Eye (tissue), 1 donor: ENCODE data around the gene NSDHL.

Experiments
- DNase-seq: peaks from one replicate; pipeline ENCODE4 v3.0.0-alpha.2; 2015

NSDHL gene

DNA sequence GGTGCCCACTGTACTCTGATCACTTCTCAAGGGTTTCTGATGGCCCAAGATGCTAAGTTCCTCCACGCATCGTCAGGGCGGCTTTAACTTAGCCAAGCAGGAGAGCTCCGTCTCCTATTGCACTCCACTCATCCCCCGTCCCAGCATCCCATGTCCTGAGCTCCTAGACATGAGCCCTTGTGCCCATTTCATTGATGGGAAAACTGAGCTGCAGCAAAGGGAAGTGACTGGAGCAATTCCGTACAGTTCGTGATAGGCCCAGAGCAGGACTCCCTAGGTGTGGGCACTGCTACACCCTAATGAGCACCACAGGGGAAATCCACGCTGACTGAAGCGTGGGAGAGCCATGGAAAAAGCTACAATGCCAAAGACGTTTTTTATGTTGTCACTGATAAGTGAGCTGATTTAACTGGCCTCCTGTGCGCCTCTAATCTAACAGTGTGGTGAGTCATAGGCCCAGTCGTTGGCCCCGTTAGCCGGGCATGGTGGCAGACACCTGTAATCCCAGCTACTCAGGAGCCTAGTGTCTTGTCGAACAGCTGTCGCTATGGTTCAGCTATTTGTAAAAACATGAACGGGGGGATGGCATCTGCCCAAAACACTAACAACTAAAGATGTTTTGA, 14.9 kb downstream of the NSDHL start:
- DNase-seq: no peak

DNA sequence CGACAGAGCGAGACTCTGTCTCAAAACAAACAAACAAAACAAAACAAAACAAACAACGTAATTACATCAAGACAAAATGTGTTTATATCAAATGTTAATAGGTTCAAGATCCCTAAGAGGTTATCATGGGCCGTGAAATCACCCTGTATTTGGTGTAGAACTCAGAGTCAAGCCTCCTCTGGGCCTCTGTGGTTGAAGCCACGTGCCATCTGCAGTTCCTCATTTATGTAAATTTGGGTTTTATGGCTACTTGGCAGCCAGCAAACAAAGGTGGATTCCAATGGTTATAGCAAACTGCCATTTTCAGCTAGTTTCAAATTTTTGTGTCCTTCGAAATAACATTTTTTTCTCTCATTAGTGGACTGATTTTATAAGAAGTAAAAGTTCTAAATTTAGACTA, 16.4 kb downstream of the NSDHL start:
- no peak for DNase-seq

DNA sequence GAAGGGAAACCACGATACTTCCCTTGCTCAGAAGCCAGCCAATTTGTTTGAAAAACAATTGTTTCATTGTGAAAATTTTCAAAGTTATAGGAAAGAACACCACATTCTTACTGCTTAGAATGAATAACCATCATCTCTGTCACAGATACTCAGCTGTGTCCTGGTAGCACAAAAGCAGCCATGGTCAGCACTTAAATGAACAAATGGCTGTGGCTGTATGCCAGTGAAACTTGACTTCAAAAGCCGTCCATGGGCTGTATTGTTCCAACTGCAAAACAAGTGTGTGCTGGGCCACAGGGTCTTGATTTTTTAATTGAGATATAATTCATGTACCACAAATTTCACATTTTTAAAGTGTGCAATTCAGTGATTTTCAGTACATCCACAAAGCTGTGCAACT, 19.6 kb downstream of the NSDHL start:
- DNase-seq: no peak

DNA sequence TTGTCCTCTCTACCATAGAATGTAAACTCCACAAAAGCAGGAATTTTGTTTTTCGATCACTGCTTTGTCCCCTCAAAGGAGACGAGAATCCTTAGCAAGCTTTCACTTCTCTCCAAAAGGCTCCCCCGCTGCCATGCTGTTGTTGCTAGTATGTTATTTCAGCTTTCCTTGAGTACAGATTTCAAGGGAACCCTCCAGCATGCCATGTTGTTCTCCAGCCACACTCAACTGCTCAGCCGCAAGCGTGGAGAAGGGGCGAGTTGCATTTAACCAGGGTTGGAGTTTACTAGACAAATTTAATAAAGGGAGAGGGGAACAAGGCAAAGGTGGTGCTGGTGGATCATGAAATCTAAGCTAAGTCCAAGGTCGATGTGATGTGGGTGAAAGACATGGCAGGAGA, 23.1 kb downstream of the NSDHL start:
- no peak for DNase-seq

DNA sequence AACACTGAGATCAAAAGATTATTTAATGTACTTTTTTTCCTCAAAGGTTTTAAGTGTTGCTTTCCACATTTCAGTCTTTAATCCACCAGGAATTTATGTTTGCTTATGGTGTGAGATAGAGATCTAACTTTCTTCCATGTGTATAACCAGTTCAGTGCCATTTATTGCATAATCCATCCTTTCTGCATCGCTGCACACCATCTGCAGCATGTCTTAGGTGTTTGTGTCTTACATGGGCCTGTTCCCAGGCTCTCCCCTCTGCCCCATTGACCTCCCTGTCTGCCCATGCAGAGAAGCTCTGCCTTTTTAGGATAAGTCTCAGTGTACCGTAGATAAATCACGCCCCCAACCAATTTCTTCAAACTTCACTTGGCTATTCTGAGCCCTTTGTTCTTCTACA, 30.3 kb downstream of the NSDHL start:
- peak; percentile 27 for DNase-seq

DNA sequence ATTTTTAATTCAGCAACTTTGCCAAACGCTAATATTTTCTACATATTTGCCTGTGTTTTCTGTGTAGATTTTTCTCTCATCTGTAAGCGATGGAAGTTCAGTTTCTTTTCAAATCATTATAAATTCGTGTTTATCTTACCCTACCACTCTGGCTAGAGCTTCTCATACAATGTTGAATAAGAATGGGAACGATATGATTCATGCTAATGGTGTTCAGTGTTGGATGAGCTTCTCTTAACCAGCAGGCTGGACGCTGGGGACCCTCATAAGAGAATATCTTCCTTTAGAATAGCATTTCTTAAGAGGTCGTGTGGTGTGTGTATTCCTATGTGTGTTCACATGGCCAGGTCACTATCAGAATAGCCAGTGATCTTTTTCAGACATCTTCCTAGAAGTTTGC, 31.0 kb downstream of the NSDHL start:
- no peak for DNase-seq

DNA sequence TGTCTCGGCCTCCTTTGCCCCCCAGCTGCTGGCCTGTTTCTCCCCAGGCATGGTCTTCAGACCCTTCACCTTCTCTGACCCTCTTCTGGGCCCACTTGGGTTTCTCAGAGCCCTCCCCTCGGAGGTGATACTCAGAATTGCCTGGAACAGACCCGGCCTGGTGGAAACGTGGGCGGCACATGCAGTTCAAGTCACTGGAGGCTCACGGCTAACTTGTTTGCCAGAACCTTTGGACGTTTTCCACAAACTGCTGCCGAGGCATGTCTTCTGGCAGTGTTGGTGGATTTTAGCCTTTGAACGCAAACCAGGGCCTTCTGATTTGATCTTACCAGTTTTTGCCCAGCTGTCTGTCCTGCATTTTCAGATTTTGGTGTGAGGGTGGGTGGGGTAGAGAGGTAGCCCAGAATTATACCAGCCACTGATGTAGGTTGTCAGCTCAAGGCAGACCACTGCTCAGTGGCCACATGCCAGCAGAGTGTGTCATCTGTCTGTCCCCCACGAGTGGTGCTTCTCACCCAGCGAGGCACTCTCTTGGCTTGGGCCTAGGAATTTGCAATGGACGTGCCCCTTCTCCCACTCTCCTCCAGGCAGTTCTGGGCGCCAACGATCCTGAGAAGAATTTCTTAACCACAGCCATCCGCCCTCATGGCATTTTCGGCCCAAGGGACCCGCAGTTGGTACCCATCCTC, 34.5 kb downstream of the NSDHL start:
- DNase-seq: no peak

DNA sequence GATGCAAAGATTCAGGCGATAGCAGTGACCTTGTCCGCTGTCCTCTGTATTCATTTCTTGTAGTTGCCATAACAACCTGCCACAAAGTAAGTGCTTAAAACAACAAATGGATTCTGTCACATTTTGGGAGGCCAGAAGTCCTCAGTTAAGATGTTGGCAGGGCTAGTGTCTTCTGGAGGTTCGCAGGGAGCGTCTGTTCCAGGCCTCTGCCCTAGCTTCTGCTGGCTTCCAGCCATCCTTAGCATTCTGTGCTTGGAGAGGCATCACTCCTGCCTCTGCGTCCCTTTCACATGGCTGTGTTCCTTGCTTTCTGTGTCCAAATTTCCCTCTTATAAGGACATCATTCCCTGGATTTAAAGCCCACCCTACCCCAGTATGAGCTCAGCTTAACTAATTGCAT, 35.5 kb downstream of the NSDHL start:
- no peak for DNase-seq

DNA sequence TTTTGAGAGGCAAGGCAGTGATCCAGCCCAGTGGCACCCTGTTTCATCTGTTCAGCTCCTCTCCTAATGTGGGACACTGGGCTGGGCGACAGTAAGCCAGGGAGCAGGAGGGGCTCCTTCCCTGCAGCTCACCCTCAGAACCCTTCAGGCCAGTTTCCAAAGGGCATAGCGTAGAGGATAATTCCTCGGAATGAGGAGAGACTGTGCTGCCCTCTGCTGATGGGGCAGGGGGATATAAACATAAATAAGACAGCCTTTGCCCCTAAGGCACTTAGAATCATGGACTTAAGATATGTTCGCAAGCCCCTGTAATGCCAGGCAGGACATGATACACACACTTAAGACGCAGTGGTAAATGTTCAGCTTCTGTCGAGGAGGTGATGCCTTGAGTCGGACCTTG, 39.1 kb downstream of the NSDHL start:
- no peak for DNase-seq

DNA sequence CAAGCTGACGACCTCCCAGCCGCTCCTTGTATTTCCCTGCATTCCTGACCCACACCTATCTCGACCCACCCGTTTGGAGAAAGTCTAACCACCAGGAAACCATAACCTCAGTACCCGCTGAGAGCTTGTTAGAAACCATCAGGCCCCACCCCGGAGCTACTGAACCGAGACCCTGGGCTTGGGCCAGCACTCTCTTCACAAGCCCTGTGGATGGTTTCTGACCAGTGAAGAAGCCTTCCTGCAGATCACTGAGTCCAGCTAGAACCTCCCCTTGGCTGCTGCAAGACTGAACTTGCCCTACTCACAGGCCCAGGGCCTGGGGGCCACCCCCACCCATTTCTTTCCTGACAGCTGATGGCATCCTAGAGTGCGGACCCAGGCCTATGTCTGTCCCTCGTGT, 40.4 kb downstream of the NSDHL start:
- no peak for DNase-seq

DNA sequence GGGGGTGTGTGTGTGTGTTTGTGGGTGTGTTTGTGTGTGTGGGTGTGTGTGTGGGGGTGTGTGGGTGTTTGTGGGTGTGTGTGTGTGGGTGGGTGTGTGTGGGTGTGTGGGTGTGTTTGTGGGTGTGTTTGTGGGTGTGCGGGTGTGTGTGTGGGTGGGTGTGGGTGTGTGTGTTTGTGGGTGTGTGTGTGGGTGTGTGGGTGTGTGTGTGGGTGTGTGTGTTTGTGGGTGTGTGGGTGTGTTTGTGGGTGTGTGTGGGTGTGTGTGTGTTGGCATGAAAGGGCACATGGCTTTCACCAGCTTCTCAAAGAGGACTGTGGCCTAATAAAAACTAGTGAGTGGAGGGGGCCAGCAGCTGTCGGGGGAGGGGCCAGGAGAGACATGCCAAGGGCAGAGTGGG, 41.7 kb downstream of the NSDHL start:
- DNase-seq: no peak

DNA sequence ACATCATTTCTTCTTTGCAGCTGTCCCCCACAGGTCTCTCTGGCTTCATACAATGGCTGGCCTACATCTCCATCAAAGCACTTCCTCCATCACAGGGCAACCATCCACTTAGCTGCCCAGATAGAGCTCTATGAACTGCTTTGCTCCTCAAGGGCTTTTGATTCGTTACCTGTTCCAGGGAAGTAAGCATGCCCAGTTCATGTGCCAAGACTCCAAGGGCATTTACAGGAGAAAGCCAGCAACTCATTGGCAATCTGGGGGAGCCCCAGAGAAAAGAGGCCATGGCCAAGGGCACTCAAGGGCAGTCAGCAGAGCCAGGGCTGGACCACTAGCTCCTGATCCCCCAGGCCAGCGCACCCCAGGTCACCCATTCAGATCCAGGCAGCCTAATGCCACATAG, 42.5 kb downstream of the NSDHL start:
- DNase-seq: no peak

DNA sequence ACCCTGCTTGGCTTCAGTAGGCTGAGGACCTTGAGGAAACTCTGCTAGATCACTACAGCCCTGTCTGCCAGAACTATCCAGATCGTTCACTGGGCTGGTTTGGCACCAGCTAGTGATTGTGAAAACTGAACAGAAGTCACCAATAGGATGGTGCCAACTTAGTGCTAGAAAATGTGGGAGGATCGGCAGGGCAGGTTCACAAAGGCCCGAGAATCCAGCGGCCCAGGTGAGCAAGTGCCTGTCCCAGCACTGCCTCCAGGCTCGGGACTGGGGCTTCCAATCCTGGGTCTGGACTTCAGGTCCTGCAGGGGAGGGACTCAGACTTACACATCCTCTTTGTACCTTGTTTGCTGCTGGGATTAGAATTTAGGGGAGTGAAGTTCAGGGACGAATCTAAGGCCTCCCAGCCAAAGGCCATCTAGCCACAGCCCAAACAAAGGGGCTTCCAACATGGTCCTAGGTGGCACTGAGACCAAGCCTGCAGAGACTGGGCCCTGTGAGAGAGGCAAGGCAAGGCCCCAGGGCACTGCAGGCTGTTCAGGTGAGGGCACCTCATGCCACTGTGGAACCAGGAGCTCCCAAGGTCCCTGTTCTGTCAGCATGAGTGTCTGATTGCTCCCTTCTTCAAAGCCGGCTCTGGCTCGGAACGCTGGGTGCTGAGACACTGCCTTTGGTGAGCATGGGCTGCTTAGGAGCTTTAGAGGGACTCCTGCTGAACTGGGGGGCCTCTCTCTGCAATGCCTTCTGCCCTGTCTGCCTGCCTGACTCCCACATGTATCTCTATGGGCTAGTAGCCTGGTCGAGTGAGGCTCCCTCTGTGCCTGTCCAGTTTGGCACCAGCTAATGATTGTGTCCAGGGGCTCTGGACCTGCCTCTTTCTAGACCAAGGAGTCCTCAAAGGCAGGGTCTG, 46.3 kb downstream of the NSDHL start:
- no peak for DNase-seq

DNA sequence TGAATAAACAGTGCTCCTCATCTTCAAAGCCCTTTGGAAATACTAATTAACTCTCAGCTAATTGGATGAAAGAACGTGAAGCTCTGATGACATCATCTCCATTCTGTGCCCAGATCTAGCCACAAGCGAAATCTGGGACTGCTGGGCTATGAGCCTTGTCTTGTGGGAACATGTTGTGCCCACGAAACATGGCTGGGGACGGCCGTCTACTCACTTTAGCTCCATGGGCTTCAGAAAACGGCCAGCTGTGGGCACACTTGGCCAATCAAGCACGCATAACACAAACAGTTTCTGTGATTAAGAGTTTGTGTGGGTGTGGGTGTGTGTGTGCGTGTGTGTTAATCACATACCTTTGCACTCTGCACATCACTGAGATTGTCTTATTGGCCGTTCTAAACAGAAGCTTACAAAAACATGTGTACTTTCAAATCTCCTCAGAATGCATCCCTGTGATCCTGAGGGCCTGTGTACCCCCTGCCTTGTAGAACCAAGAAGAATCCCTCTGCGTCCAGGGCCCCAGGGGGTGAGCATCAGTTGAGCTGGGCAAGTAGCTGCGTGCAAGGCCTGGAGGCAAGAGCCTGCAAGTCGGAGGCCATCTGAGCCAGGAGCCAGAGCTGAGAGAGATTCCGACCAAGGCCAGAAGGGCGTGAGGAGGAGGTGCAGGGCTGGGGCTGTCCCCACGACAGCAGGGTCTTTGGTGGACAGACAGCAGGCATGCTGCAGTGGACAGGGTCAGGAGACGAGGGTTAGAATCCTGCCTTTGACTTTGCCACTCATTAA, 48.3 kb downstream of the NSDHL start:
- DNase-seq: no peak

DNA sequence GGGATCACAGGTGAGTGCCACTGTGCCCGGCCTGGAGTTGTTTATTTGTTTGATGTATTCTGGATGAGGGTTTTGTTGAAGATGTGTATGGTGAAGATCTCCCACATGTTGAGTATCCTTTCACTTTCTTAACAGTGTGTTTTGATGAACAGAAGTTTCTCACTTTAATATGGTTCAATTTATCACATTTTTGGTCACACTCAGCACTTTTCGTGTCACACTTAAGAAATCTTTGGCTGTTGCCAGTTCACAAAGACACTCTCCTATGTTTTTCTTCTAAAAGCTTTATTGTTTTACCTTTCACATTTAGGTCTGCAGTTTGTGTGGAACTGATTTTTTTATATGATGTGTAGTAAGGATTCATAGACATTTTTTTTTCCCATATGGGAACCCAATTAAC, 50.4 kb downstream of the NSDHL start:
- DNase-seq: no peak

DNA sequence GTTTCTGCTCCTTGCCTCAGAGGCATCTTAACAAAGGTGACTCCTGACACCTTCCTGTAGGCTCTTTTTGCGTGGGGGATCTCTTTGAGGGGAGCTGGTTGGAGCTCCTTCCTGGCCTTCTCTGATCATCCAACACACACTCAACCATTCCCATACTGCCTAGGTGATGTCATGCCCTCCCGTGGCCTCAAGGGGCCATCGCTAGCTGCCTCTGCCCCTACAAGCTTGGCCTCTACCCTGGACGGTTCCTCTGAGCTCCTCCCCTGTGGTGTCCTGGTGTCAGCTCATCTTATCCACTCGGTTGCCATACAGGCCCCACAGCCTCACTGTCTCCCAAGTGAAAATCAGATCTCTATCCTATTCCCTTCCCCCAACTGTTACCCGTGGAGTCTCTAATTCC, 53.3 kb downstream of the NSDHL start:
- DNase-seq: no peak

DNA sequence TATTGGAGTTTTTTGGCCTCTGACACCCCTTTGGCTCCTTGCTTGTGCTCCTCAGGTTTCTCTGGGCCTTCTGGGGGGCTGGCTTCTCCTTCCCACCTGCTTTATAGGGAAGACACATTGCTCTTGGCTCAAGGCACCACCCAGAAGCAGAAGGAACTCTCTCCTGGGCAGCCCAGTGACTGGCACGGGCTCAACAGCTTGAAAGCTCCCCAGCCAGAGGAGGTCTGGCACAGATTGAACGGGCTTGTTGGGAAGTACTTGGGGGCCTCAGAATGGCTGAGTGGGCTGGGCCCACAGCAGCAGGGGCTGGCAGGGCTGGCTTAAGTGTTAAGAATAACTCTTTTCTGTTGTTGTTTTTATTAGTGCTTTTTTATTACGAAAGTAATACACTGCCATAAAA, 55.9 kb downstream of the NSDHL start:
- DNase-seq: no peak

DNA sequence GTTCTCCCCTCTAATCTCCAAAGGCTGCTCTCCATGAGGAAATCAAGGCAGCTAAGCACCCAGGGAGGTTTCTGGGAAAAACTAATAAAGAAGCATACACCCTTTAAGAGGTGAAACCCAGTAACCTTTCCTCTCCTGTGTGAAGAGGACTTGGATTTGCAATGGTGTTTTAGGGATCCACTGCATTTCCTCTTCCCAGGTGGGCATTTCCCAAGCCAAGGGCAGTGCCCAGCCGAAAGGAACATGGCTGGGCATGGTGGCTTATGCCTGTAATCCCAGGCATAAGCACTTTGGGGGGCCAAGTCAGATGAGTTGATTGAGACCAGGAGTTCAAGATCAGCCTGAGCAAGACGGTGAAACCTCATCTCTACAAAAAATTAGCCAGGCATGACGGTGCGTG, 61.6 kb downstream of the NSDHL start:
- no peak for DNase-seq

DNA sequence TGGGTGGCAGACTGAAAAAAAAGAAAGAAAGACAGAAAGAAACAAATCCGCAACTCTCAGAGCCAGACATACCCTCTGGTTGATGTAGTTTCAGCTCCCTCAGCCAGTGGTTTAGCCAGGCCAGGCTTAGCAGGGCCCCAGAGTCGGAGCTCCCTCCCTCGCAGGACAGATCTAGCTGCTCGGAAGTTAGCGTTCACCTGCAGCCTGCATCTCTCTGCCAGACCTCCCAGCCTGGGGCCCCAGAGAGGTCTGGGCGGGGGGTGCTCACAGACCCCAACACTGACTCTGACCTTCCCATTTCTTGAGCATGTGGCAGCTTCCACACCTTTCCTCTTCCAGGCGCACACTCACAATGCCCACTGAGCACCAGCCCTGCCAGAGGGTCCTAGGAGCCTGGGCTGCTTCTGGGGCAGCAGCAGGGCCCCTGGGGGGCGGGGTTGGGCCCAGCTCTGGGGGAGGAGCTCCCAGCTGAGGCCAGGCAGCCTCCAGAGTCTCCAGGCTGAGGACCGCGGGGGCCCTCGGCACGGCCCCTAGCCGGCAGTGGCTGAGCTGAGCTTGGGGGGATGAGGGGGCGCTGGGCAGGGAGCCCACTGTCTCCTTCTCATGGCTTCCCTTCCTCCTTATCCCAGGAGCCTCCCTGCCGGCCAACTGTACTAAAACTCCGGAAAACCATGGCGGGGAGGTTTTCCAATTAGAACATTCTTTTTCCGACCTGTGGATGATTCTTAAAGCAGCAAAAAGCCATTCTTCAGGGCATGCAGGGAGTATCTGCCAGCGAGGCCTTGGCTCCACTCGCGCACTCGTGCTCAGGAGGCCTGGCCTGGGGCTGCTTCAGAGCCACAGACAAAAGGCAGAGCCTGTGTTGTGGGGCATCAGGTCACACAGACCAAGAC, 62.4 kb downstream of the NSDHL start:
- no peak for DNase-seq

DNA sequence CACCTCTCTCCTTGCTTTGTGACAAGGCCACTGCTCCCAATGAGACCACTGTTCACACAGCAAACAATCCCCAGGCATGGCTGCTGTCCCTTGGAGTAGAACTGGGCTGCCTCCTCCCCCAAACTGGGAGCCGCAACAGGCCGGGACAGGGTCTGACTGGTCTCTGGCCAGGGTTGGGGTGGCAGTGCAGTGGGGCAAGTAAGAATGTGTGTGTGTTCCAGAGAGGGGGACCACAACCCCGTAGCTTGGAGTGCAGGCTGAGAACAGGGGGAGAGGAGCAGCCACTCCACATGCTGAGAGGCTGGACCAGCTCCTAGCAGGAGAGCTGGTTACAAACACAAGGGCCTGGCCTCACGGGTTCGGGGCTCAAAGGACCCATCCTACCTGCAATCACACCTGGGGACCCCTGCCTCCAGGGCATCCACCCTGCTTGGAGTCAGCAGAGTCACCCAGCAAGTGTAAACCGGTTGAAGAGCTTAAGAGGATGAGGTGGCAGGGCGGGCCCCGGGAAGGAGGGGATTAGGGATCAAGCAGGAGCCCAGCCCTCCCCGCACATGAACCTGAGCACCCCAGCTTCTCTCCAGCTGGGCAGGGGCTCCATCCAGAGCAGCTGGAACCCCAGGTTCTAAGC, 63.2 kb downstream of the NSDHL start:
- no peak for DNase-seq

DNA sequence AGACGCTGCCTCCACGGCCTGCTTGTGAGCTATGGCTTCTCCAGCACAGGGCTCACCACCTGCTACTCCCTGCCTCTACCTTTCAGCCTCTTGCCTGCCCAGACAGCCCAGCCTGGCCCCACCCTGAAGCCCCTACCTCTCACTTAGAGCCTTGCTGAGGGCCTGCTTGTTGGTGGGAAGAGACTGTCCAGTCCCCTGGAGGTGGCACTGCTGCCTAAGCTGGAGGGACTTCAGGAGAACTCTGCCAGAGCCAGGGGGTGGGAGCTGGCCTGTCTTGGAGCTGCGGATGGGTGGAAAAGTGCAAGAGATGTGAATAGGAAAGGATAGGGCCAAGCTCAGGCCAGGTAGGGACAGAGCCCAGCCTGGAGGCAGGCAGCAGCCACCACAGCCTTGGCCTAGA, 64.3 kb downstream of the NSDHL start:
- no peak for DNase-seq
